ENCODE measurements around the gene SMC1A.

The SMC1A gene

DNA sequence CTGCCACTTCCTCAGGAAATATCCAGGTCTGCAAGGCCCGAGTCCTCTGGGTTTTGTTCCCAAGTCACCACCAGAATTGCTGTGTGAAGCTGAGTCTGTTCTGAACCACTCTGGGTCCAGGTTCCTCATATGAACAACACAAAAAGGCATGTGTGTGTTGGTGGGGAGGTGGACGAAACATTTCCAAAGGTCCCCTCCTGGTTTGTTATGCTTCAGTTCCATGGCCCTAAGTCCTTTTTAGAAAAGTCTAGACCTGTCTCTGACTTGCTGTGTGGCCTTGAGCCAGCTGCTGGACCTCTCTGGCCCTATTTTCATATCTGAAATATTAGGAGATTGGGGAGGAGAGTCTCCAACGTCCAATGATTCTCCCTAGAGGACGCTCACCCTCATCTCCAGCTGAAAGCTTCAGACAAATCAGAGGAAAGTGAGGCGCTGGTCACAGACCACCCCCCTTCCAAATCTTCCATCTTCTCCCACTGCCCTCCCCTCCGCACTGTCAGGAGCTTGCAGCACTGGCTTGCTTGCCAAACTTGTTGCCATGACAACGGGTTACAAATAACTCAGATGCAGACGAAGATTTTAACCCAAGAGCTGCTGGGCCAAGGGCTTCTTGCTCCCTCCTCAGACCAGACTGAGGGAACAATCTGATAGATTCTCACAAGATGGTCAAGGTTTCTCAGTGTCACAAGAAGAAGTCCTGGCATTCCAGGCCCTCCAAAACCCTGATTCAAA lies 64.5 kb downstream of the SMC1A start:
- Histone ChIP-seq H3K36me3 (ENCODE audit: control insufficient read depth in 2 of 2, insufficient read depth in 1 of 2, low read length in 2 of 2) (no peaks in the 10 kb centered on the region), H3K27ac (ENCODE audit: extremely low read depth, low read depth, low read length) (no peak overlapping the region), H3K4me3 (ENCODE audit: low read depth, low read length) (no peak overlapping the region), H3K4me1 (ENCODE audit: control insufficient read depth, insufficient read depth, low read length) (peaks cover 4% of the 10 kb centered on the region; the same call in 1 of the 2 replicates), H3K9me3 (ENCODE audit: control insufficient read depth, insufficient read depth, low read depth, low read length) (no peaks in the 10 kb centered on the region)
- ChIA-PET POLR2A (interaction anchor here (0.5 kb wide), 1 partner anchor 33 kb away, joined by 4 read pairs; no protein-coding TSS in a partner anchor), CTCF (interaction anchor here (1.9 kb wide), 1 partner anchor 74 kb away, joined by 5 read pairs; no protein-coding TSS in a partner anchor)
- TF ChIP-seq ZNF140 (tag by site-specific recombination; IDR thresholded peaks at IDR 0.05) (no peak), RBAK (tag by site-specific recombination; IDR thresholded peaks at IDR 0.05) (no peak), ZNF768 (tag by site-specific recombination; IDR thresholded peaks at IDR 0.05) (0 out of 2 replicates have a peak, but pooled peaks have one; percentile 48)

DNA sequence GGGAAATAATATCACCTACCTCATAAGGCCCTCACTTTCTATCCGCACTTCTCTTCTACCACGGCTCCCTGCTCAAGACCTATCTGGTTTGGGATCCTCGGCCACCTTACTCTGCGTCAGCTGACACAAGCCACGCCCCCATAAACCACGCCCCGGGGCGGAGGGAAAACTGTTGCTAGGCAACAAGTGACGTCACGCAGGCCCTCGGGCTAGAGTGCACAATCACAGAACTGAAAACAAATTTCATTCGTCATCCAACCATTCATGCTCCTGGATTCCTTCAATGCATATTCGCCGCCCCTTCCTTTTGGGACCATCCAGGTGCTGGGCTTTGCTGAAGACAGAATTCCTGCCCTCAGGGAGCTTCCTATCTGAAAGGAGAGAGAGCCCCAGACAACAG lies 66.3 kb downstream of the SMC1A start:
- Histone ChIP-seq H3K9me3 (ENCODE audit: control insufficient read depth, insufficient read depth, low read depth, low read length) (no peaks in the 10 kb centered on the region), H3K4me1 (ENCODE audit: control insufficient read depth, insufficient read depth, low read length) (no peaks in the 10 kb centered on the region), H3K4me3 (ENCODE audit: low read depth, low read length) (no peak overlapping the region), H3K27ac (ENCODE audit: extremely low read depth, low read depth, low read length) (no peak overlapping the region), H3K36me3 (ENCODE audit: control insufficient read depth in 2 of 2, insufficient read depth in 1 of 2, low read length in 2 of 2) (no peaks in the 10 kb centered on the region)
- ChIA-PET POLR2A (interaction anchor here (0.6 kb wide), 1 partner anchor 75 kb away, joined by 4 read pairs; no protein-coding TSS in a partner anchor), CTCF (interaction anchor here (0.6 to 1.5 kb wide), 4 partner anchors 19 to 110 kb away, joined by 3 to 4 read pairs (median 4); no protein-coding TSS in a partner anchor)
- TF ChIP-seq, protein P1, sequence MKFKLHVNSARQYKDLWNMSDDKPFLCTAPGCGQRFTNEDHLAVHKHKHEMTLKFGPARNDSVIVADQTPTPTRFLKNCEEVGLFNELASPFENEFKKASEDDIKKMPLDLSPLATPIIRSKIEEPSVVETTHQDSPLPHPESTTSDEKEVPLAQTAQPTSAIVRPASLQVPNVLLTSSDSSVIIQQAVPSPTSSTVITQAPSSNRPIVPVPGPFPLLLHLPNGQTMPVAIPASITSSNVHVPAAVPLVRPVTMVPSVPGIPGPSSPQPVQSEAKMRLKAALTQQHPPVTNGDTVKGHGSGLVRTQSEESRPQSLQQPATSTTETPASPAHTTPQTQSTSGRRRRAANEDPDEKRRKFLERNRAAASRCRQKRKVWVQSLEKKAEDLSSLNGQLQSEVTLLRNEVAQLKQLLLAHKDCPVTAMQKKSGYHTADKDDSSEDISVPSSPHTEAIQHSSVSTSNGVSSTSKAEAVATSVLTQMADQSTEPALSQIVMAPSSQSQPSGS (tag by site-specific recombination; IDR thresholded peaks at IDR 0.05; ENCODE audit: low read depth): peak; percentile 84
- TF ChIP-seq TRIM28 (IDR thresholded peaks at IDR 0.05; ENCODE audit: borderline replicate concordance, low read length) (peak; percentile 28; the same call in 1 of the 2 replicates), ZNF501 (tag by site-specific recombination; IDR thresholded peaks at IDR 0.05) (no peak)

DNA sequence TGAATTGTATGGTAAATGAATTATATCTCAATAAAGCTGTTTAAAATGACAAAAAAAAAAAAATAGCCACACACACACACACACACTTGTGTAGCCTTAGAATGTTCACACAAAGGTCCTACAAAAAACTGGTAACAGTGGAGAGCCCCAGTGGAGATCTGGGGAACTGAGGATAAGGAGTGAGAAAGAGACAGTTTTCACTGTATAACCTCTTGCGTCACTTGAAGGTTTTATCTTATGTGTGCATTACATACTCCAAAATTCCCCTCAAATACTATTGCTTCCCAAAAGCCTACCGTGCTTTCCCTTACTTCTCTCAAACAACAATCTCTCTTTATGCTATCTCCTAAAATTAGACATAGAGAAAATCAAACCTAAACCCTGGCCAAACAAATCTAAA lies 67.8 kb downstream of the SMC1A start:
- POLR2A ChIA-PET: no interaction called here
- Histone ChIP-seq H3K9me3 (ENCODE audit: control insufficient read depth, insufficient read depth, low read depth, low read length) (no peaks in the 10 kb centered on the region), H3K4me1 (ENCODE audit: control insufficient read depth, insufficient read depth, low read length) (no peaks in the 10 kb centered on the region), H3K4me3 (ENCODE audit: low read depth, low read length) (no peak overlapping the region), H3K36me3 (ENCODE audit: control insufficient read depth in 2 of 2, insufficient read depth in 1 of 2, low read length in 2 of 2) (no peaks in the 10 kb centered on the region), H3K27ac (ENCODE audit: extremely low read depth, low read depth, low read length) (no peak overlapping the region)
- TF ChIP-seq ZBTB20 (tag by site-specific recombination; IDR thresholded peaks at IDR 0.05) (no peak), SCRT2 (tag by site-specific recombination; IDR thresholded peaks at IDR 0.05) (no peak), ZFP69B (tag by site-specific recombination; IDR thresholded peaks at IDR 0.05) (no peak), ZNF211 (tag by site-specific recombination; IDR thresholded peaks at IDR 0.05; ENCODE audit: low read depth) (no peak), SP3 (tag by site-specific recombination; IDR thresholded peaks at IDR 0.05) (no peak), ZNF571 (tag by site-specific recombination; IDR thresholded peaks at IDR 0.05) (no peak)
- TF ChIP-seq, protein P2, sequence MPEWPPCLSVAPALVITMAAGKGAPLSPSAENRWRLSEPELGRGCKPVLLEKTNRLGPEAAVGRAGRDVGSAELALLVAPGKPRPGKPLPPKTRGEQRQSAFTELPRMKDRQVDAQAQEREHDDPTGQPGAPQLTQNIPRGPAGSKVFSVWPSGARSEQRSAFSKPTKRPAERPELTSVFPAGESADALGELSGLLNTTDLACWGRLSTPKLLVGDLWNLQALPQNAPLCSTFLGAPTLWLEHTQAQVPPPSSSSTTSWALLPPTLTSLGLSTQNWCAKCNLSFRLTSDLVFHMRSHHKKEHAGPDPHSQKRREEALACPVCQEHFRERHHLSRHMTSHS (tag by site-specific recombination; IDR thresholded peaks at IDR 0.05): no peak
- TF ChIP-seq, protein P3, sequence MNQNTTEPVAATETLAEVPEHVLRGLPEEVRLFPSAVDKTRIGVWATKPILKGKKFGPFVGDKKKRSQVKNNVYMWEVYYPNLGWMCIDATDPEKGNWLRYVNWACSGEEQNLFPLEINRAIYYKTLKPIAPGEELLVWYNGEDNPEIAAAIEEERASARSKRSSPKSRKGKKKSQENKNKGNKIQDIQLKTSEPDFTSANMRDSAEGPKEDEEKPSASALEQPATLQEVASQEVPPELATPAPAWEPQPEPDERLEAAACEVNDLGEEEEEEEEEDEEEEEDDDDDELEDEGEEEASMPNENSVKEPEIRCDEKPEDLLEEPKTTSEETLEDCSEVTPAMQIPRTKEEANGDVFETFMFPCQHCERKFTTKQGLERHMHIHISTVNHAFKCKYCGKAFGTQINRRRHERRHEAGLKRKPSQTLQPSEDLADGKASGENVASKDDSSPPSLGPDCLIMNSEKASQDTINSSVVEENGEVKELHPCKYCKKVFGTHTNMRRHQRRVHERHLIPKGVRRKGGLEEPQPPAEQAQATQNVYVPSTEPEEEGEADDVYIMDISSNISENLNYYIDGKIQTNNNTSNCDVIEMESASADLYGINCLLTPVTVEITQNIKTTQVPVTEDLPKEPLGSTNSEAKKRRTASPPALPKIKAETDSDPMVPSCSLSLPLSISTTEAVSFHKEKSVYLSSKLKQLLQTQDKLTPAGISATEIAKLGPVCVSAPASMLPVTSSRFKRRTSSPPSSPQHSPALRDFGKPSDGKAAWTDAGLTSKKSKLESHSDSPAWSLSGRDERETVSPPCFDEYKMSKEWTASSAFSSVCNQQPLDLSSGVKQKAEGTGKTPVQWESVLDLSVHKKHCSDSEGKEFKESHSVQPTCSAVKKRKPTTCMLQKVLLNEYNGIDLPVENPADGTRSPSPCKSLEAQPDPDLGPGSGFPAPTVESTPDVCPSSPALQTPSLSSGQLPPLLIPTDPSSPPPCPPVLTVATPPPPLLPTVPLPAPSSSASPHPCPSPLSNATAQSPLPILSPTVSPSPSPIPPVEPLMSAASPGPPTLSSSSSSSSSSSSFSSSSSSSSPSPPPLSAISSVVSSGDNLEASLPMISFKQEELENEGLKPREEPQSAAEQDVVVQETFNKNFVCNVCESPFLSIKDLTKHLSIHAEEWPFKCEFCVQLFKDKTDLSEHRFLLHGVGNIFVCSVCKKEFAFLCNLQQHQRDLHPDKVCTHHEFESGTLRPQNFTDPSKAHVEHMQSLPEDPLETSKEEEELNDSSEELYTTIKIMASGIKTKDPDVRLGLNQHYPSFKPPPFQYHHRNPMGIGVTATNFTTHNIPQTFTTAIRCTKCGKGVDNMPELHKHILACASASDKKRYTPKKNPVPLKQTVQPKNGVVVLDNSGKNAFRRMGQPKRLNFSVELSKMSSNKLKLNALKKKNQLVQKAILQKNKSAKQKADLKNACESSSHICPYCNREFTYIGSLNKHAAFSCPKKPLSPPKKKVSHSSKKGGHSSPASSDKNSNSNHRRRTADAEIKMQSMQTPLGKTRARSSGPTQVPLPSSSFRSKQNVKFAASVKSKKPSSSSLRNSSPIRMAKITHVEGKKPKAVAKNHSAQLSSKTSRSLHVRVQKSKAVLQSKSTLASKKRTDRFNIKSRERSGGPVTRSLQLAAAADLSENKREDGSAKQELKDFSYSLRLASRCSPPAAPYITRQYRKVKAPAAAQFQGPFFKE (tag by site-specific recombination; IDR thresholded peaks at IDR 0.05; ENCODE audit: borderline replicate concordance): no peak
- CTCF ChIA-PET: interaction anchor here (0.6 kb wide), 2 partner anchors 41 to 44 kb away, joined by 3 read pairs; no protein-coding TSS in a partner anchor
